ENCODE measurements around the gene IRX6. TPM values are rescaled to one million over a fixed set of nuclear protein-coding genes. Genes with fewer than 3 reads are reported as not detected.
A peak's percentile ranks its signal among the peaks of the same experiment; 100 is the strongest.

IRX6 gene
- total and polyA plus RNA-seq, 2 of the 8 experiments (the other 6 are each of a cell fraction or from before 2014, with no cell fraction given) = 0.61 TPM; not detected in 1

DNA sequence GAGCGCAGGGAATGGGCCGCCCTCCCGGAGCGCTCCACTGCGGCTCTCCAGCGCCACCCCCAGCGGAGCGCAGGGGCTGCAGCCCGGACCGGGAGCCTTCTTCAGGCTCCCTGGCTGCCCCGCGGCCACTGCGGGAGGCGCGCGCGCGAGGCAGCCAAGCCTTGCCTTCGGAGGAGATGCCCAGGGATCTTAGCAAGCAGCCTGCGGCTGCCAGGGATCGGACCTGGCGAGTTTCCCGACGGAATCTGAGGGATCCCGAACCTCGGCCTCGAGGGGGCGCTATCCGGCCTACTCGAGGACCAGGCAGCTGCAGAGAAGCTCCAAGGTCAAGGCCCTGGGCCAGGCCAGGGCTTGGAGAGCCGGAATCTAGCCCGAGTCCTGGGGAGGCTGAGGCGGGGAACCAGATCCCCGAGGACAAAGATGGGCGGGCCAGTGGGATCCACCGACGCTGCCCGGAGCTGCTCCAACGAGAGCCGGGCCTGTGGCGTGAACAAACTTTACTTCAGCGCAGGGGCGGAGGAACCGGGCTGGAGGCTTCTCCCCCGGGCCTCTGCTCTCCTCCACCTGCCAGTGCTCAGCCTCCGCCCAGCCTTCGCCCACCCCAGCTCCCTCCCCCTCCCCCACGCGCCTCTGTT lies at the start of gene IRX6 (continued):
- peak; percentile 1 for TF ChIP-seq RNF2 (IDR thresholded peaks at IDR 0.05; ENCODE audit: borderline replicate concordance, low read depth, low read length, missing control alignments, poor library complexity, severe bottlenecking)
- peak; percentile 57 to 61 for TF ChIP-seq RAD21 (IDR thresholded peaks at IDR 0.05 in 1 of 2, conservative IDR thresholded peaks at IDR 0.05 in 1 of 2; ENCODE audit: low read depth in 2 of 2, low read length in 2 of 2)
- TF ChIP-seq SIN3A (conservative IDR thresholded peaks at IDR 0.05 in 1 of 2, IDR thresholded peaks at IDR 0.05 in 1 of 2; ENCODE audit: low read depth in 1 of 2, low read length in 2 of 2) = 0 out of 4 replicates have a peak, but pooled peaks of 1 of the 2 experiments have one; percentile 55
- TF ChIP-seq SUZ12 (IDR thresholded peaks at IDR 0.05; ENCODE audit: low read length) = no peak
- 0 out of 2 replicates have a peak, but pooled peaks have one; percentile 10 for TF ChIP-seq YY1 (IDR thresholded peaks at IDR 0.05; ENCODE audit: low read depth, low read length)
- TF ChIP-seq TBP (IDR thresholded peaks at IDR 0.05; ENCODE audit: low read depth, low read length) = peak; percentile 66; the same call in 1 of the 2 replicates
- TF ChIP-seq GABPA (IDR thresholded peaks at IDR 0.05; ENCODE audit: borderline replicate concordance, insufficient read depth, low read length) = 0 out of 2 replicates have a peak, but pooled peaks have one; percentile 29
- peak; percentile 36; the same call in 1 of the 2 replicates for TF ChIP-seq RBBP5 (IDR thresholded peaks at IDR 0.05; ENCODE audit: borderline replicate concordance, low read depth, low read length)
